ENCODE data around the gene GNRH2.
A peak's percentile ranks its signal among the peaks of the same experiment; 100 is the strongest.
"Not testable (repeated sequence)": the region's sequence is repeated elsewhere in the genome, so short reads cannot be mapped to it uniquely, and the experiment has no call there.

The GNRH2 gene

DNA sequence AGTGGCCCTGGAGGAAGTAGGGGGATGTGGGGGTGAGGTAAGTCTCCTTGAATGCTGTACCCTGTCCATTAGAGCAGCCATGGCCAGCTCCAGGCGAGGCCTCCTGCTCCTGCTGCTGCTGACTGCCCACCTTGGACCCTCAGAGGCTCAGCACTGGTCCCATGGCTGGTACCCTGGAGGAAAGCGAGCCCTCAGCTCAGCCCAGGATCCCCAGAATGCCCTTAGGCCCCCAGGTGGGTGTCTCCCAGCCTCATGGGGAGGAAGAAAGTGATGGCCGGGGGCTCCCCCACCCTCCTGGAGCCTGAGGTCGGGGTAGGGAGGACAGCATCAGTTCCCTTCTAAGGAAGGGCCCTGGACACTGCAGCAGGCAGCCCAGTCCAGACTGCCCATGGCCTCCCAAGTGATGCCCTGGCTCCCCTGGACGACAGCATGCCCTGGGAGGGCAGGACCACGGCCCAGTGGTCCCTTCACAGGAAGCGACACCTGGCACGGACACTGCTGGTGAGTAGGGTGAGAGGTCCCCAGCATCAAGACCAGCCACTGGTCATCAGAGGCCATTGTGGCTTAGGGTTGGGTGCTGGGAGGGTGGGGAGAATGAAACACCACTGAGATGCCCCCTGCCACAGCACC lies 1.0 kb downstream of the GNRH2 start:
- FAIRE-seq = no peak

GRCh38 chr20:3045042-3045815 lies 1.8 kb downstream of the GNRH2 start:
- peak; percentile 50 for FAIRE-seq

DNA sequence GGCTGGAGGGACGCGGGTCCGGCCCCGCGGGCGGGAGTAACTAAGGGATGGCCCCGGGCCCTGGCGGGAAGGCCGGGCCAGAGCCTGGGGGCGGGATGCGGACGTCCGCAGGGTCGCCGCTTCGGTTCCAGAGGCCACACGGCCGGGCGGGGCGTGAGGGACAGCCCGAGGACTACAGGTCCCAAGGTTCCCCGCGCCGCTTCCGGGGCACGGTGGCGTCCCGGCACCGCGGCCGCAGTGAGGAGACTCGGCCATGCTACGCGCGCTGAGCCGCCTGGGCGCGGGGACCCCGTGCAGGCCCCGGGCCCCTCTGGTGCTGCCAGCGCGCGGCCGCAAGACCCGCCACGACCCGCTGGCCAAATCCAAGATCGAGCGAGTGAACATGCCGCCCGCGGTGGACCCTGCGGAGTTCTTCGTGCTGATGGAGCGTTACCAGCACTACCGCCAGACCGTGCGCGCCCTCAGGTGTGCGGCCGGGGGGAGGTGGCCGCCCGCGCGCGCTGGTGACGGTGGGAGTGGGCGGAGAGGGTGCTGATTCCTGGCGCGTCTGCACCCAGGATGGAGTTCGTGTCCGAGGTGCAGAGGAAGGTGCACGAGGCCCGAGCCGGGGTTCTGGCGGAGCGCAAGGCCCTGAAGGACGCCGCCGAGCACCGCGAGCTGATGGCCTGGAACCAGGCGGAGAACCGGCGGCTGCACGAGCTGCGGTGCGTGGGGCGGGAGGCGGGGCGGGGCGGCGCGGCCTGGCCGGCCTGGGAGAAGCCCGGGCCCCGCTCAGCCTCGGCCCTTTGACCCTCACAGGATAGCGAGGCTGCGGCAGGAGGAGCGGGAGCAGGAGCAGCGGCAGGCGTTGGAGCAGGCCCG lies 2.6 kb downstream of the GNRH2 start, which contains the start of gene MRPS26:
Gene MRPS26, plus strand, starts transcription at position 237 of the 861 bp plus-strand sequence. Its CDS starts 17 bp downstream, at position 254.
- no peak for FAIRE-seq

DNA sequence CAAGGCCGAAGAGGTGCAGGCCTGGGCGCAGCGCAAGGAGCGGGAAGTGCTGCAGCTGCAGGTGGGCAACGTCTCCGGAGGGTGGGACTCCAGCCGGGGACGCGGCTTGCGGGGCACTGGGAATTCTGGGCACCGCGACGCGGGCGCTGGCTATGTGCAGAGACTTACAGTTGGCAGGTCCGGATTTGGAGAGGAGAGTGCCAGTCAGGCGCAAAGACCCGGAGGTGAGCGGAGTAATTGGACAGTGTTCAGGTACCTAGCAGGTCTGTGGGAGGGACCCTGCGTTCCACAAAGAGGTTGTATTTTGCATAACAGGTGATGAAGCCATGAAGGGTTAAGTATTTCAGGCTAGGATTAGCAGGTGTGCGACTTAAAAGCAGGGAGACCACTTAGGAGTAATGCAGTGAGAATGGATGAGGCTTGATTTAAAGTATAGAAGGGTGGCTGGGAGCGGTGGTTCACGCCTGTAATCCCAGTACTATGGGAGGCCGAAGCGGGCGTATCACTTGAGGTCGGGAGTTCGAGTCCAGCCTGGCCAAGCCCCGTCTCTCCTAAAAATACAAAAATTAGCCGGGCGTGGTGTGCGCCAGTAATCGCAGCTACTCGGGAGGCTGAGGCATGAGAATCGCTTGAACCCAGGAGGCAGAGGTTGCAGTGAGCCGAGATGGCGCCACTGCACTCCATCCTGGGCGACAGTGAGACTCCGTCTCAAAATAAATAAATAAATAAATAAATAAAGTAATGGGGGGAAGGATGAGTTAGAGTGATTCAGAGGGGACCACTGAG lies 3.4 kb downstream of the GNRH2 start:
- FAIRE-seq = no peak

DNA sequence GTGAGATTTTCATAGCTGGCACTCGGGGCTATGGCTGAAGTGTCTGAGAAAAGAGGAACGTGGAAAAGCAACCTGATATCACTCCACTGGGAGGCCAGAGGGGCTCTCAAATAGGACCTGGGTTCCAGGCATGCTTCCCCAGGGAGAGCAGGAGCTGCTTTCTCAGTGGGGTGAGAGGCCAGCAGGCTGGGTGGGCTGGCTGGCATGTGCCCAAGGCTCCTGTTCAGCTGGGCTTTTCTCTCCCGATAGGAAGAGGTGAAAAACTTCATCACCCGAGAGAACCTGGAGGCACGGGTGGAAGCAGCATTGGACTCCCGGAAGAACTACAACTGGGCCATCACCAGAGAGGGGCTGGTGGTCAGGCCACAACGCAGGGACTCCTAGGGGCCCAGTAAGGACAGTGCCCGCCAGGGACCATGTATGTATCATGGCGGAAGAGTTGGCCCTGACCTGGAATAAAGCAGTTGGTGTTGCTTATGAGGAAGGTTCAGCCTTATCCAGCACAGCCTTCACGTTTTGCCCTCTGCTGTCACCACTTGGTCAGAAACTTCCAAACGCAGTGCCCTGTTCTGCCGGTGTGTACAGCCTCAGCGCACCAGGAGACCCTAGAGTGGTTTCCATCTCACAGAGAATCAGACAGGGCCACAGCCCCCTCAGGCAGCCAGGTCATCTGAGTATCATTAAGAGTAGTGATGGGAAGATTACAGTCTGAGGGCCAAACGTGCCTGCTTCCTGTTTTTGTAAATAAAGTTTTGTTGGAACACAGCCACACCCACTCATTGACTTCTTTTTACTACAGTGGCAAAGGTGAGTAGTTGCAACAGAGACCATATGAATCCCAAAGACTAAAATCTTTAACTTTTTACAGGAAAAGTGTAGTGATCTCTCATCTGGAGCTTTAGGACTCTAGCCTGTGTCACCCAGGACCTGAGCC lies 4.3 kb downstream of the GNRH2 start:
- FAIRE-seq = no peak

DNA sequence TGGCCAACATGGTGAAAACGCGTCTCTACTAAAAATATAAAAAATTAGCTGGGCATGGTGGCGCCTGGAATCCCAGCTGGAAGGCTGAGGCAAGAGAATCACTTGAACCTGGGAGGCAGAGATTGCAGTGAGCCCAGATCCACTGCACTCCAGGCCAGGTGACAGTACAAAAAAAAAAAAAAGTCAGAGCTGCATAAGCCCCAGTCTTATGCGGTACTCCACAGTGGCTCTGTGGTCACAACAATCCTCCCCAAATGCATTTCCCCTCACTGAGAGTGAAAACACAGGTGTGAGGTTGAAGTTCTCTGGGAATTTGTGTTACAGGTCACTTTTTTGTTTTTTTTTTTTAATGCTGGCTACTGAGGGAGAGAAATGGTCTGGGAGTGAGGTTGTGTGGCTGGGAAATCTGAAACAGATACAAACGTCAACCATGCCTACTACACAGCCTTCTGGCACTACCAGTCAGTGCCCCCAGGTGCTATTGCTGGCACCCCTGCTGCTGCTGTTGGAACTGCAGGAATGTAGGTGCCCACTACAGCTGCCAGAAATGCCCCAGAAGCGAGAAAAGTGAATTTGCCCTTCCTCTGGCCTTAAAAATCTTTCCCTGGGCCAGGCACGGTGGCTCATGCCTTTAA lies 8.1 kb downstream of the GNRH2 start:
- FAIRE-seq = no peak

DNA sequence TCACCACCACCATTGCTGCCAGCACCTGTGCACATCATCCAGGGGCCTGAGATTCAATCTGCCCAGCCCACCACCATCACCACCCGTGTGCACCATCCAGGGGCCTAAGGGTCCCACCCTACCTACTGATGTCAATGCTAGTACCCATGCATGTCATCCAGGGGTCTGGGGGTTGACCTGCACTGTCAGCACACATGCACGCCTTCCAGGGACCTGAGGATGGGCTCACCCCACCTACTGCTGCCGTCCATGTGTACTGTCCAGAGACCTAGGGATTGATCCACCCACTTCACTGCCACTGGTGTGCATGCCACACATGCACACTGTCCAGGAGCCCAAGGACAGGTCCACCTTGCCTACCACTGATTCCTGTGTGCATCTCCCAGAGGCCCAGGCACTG lies 16.1 kb downstream of the GNRH2 start:
- FAIRE-seq = no peak

DNA sequence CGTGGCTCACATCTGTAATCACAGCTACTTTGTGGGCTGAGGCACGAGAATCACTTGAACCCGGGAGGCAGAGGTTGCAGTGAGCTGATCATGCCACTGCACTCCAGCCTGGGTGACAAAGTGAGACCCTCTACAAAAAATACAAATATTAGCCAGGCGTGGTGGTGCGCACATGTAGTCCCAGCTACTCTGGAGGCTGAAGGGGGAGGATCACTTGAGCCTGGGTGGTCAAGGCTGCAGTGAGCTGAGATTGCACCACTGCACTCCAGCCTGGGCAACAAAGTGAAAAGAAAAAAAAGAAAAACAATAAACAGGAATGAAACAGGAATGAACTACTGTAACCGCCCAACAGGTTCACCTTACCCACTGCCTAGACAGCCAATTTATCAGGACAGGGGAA lies 20.7 kb downstream of the GNRH2 start:
- FAIRE-seq = not testable (repeated sequence)

DNA sequence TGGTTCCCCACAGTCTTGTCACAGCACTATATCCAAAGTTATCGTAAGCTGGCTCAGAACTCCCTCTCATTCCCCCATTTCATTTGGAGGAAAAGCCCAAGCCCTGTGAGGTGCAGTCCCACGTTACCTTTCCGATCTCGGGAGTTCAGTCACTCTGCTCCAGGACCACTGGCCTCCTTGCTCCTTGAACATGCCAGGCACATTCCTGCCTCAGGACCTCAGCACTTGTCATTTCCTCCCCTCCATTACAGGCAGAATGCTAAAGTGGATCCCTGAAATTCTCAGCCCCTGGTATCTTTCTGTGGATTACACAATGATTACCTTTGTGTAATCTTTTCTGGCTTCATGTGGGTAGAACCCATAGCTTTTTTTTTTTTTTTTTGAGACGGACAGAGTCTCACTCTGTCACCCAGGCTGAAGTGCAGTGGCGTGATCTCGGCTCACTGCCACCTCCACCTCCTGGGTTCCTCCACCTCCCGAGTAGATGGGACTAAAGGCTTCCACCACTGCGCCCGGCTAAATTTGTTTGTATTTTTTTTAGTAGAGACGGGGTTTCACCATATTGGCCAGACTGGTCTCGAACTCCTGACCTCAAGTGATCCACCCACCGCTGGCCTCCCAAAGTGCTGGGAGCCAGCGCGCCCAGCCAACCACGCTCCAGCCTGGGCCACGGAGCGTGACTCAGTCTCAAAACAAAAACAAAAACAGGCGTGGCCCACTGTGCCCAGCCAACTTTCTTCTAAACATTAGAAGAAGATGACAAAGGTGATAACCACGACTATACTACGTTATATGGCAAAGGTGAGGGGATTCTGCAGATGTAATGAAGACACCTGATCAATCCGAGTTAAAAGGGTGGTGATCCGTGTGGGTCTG lies 24.0 kb downstream of the GNRH2 start:
- FAIRE-seq = no peak

GRCh38 chr20:3068075-3068474 lies 24.7 kb downstream of the GNRH2 start:
- no peak for FAIRE-seq

- no peak for FAIRE-seq
These were observed 25.8 kb downstream of the GNRH2 start for GRCh38 chr20:3068986-3069900.

DNA sequence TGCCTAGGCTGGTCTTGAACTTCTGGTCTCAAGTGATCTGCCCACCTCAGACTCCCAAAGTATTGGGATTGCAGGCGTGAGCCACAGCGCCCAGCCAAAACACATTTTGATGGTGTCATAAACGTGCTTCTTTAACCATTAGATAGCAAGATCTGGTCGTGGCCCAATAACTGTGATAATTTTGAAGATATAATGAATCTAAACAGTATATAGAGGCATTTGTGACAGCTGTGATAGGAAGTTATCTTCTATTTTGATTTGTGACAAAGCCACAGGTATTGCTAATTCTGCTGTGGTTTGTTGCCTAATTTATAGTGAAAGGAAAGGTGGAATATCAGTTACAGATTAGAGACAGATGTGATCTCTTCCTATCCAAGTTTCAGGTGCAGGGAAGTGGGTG lies 27.3 kb downstream of the GNRH2 start:
- FAIRE-seq = no peak

DNA sequence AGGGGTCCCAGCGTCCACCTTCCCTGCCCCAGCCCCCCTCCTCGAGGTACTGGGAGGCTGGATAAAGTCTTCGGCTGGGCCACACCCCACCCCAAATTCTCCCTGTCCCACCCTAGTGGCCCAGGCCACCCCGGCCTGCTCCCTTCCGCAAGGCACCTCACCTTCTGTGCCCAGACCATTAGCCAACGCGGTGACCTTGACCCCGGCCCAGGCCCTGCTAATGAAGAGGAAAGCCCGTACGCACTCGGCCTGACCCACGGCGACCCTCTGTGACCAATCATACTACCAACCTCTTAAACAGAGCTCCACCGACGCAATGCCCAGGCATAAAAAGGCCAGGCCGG lies 27.8 kb downstream of the GNRH2 start:
- no peak for FAIRE-seq

GRCh38 chr20:3071610-3072529 lies 28.4 kb downstream of the GNRH2 start, which contains the start of gene OXT:
TSS of gene OXT (plus strand) at chr20:3071620. CDS start at chr20:3071656, 36 bp downstream.
- FAIRE-seq = no peak

DNA sequence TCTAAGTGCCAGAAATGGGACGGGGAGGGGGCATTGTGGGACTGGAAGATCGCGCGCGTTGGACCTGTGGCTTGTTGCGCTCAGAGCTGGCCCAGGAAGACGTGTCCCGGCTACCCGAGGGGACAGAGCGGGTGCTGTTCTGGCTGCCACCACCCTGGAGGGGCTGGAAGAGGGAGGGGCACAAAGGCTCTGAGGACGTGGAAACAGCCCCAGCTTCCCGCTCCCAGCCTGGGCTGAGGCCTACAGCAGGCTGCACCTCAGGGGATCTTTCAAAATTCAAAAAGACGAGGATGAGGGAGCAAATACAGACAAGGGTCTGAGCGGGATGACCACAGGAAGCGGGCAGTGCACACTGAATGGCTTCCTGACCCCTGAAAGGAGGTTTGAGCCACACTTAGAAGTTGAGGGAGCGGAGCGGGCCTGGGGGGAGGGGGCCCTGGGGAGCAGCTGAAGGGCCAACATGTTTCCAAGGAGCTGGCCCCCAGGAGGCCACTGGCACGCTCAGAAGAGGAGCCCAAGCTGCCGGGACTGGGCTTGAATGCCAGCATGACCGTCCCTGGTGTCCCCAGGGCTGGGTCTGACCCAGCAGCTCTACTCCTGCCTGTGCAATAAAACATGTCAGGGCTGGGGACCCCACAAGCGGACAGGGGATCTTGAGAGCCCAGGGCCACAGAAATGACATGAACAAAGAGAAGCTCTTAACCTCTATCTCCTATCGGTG lies 29.3 kb downstream of the GNRH2 start:
- FAIRE-seq = no peak

DNA sequence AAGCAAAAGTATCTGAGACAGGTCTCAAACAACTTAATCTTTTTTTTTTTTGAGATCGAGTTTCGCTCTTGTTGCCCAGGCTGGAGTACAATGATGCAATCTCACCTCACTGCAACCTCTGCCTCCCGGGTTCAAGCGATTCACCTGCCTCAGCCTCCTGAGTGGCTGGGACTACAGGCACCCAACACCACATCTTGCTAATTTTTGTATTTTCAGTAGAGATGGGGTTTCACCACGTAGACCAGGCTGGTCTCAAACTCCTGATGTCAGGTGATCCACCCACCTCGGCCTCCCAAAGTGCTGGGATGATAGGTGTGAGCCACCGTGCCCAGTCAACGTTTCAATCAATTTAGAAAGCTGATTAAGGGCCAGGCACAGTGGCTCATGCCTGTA lies 29.8 kb downstream of the GNRH2 start:
- FAIRE-seq = not testable (repeated sequence)

- FAIRE-seq = no peak
These were observed 31.4 kb downstream of the GNRH2 start for GRCh38 chr20:3074812-3075211.
